ENCODE results near the gene CHRNB4.
A peak's percentile ranks its signal among the peaks of the same experiment; 100 is the strongest.

CHRNB4 gene

GRCh38 chr15:78641749-78642275 lies 802 bp upstream of the CHRNB4 start:
- Histone ChIP-seq H3K36me3 (no peaks in the 10 kb centered on the region), H3K9me3 (no peaks in the 10 kb centered on the region), H3K4me3 (no peak overlapping the region), H3K4me1 (peaks cover 0 to 13% (median 11%) of the 10 kb centered on the region in 4 donors), H3K27me3 (peaks cover 0 to 34% of the 10 kb centered on the region in 2 donors), H3K27ac (no peak overlapping the region)
- no peak for DNase-seq
- intact Hi-C loops (cut with DNase I; ENCODE audit: low total_unique reads): no loop called here
- no peak for TF ChIP-seq CTCF (IDR thresholded peaks at IDR 0.05)

- H3K4me1 ChIP-seq: peaks cover 0 to 13% (median 11%) of the 10 kb centered on the region in 4 donors
- DNase-seq: no peak
- peak overlapping the region; percentile 28 to 51 for H3K4me3 ChIP-seq
These were observed 396 bp downstream of the CHRNB4 start for GRCh38 chr15:78640527-78641101.

GRCh38 chr15:78638658-78639314 lies 2.2 kb downstream of the CHRNB4 start:
- Histone ChIP-seq H3K4me1 (peaks cover 0 to 13% (median 11%) of the 10 kb centered on the region in 4 donors), H3K9me3 (peaks cover 0 to 5% (median 5%) of the 10 kb centered on the region in 3 donors), H3K36me3 (no peaks in the 10 kb centered on the region), H3K4me3 (no peak overlapping the region), H3K27ac (no peak overlapping the region), H3K27me3 (peaks cover 0 to 39% of the 10 kb centered on the region in 2 donors)
- DNase-seq: no peak
- peak; percentile 38 to 39 for TF ChIP-seq CTCF (IDR thresholded peaks at IDR 0.05)
- intact Hi-C loops (cut with DNase I; ENCODE audit: low total_unique reads): no loop called here

More at GRCh38 chr15:78640527-78641101, 396 bp downstream of the CHRNB4 start:
- intact Hi-C loops (cut with DNase I; ENCODE audit: low total_unique reads): no loop called here
- Histone ChIP-seq H3K27me3 (peaks cover 0 to 34% of the 10 kb centered on the region in 2 donors), H3K9me3 (no peaks in the 10 kb centered on the region), H3K27ac (no peak overlapping the region), H3K36me3 (no peaks in the 10 kb centered on the region)
- TF ChIP-seq CTCF (IDR thresholded peaks at IDR 0.05): no peak

GRCh38 chr15:78637776-78638435 lies 3.1 kb downstream of the CHRNB4 start:
- H3K36me3 ChIP-seq: no peaks in the 10 kb centered on the region
- peaks cover 0 to 14% (median 9%) of the 10 kb centered on the region in 3 donors for H3K9me3 ChIP-seq
- no peak overlapping the region for H3K27ac ChIP-seq
- no peak for DNase-seq
- peaks cover 0 to 13% (median 11%) of the 10 kb centered on the region in 4 donors for H3K4me1 ChIP-seq
- intact Hi-C loops (cut with DNase I; ENCODE audit: low total_unique reads): no loop called here
- peaks cover 0 to 39% of the 10 kb centered on the region in 2 donors for H3K27me3 ChIP-seq
- TF ChIP-seq CTCF (IDR thresholded peaks at IDR 0.05): no peak
- H3K4me3 ChIP-seq: no peak overlapping the region

GRCh38 chr15:78636378-78636859 lies 4.6 kb downstream of the CHRNB4 start:
- Histone ChIP-seq H3K4me3 (no peak overlapping the region), H3K27me3 (peaks cover 0 to 39% of the 10 kb centered on the region in 2 donors), H3K36me3 (no peaks in the 10 kb centered on the region), H3K27ac (no peak overlapping the region), H3K9me3 (peaks cover 0 to 18% (median 9%) of the 10 kb centered on the region in 3 donors), H3K4me1 (peaks cover 0 to 12% (median 11%) of the 10 kb centered on the region in 4 donors)
- no peak for DNase-seq
- TF ChIP-seq CTCF (IDR thresholded peaks at IDR 0.05): no peak
- intact Hi-C loops (cut with DNase I; ENCODE audit: low total_unique reads): no loop called here

Measured in tibial artery (tissue), 4 donors.